HL-60 (cell line): Measurements from ENCODE around the gene NUP62.

Experiments used
- DNase-seq, 2 experiments: peaks; one replicate each; pipeline ENCODE4 v3.0.0-alpha.2; 2010 to 2020; ENCODE audit warnings: low read depth in 1 of 2, low spot score in 1 of 2
- H3K27ac ChIP-seq: fragments of 250-450 bp; sonication (Bioruptor Pico); replicated peaks from 2 replicates; pipeline ENCODE4 v1.5.1; 2020; ENCODE audit warnings: mild to moderate bottlenecking, moderate library complexity
- H3K27me3 ChIP-seq: fragments of 250-450 bp; sonication (Bioruptor Pico); 2 replicates; pipeline ENCODE4 v1.5.1; 2021; ENCODE audit warnings: mild to moderate bottlenecking, moderate library complexity; ENCODE audit not compliant: insufficient read depth, poor library complexity, severe bottlenecking
- H3K4me3 ChIP-seq: replicated peaks from 2 replicates; pipeline ENCODE4 v1.5.1; 2011; ENCODE audit warnings: mild to moderate bottlenecking, control low read depth, low read length; ENCODE audit not compliant: insufficient read depth
- GABPA ChIP-seq: IDR thresholded peaks from 2 replicates; pipeline ENCODE4 v1.6.1; 2012; ENCODE audit warnings: low read depth
- POLR2AphosphoS5 ChIP-seq: IDR thresholded peaks from 2 replicates; pipeline ENCODE4 v1.6.1; 2012; ENCODE audit warnings: low read depth
- SPI1 ChIP-seq: IDR thresholded peaks from 2 replicates; pipeline ENCODE4 v1.6.1; 2012; ENCODE audit warnings: low read depth, mild to moderate bottlenecking, borderline replicate concordance
- TF ChIP-seq, protein P1 (sequence below): IDR thresholded peaks from 2 replicates; pipeline ENCODE4 v1.6.1; 2012; ENCODE audit warnings: low read depth; ENCODE audit not compliant: insufficient replicate concordance
- TF ChIP-seq, protein P2 (sequence below): IDR thresholded peaks from one replicate; pipeline ENCODE4 v1.5.1; 2011; ENCODE audit warnings: low read length, control low read depth, inconsistent platforms; ENCODE audit not compliant: insufficient read depth

The NUP62 gene

GRCh38 chr19:49913720-49914119 is 15.6 kb downstream of the NUP62 start:
- TF ChIP-seq, protein P1, sequence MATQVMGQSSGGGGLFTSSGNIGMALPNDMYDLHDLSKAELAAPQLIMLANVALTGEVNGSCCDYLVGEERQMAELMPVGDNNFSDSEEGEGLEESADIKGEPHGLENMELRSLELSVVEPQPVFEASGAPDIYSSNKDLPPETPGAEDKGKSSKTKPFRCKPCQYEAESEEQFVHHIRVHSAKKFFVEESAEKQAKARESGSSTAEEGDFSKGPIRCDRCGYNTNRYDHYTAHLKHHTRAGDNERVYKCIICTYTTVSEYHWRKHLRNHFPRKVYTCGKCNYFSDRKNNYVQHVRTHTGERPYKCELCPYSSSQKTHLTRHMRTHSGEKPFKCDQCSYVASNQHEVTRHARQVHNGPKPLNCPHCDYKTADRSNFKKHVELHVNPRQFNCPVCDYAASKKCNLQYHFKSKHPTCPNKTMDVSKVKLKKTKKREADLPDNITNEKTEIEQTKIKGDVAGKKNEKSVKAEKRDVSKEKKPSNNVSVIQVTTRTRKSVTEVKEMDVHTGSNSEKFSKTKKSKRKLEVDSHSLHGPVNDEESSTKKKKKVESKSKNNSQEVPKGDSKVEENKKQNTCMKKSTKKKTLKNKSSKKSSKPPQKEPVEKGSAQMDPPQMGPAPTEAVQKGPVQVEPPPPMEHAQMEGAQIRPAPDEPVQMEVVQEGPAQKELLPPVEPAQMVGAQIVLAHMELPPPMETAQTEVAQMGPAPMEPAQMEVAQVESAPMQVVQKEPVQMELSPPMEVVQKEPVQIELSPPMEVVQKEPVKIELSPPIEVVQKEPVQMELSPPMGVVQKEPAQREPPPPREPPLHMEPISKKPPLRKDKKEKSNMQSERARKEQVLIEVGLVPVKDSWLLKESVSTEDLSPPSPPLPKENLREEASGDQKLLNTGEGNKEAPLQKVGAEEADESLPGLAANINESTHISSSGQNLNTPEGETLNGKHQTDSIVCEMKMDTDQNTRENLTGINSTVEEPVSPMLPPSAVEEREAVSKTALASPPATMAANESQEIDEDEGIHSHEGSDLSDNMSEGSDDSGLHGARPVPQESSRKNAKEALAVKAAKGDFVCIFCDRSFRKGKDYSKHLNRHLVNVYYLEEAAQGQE = no peak
- TF ChIP-seq GABPA = no peak
- no peak for TF ChIP-seq POLR2AphosphoS5
- TF ChIP-seq, protein P2, sequence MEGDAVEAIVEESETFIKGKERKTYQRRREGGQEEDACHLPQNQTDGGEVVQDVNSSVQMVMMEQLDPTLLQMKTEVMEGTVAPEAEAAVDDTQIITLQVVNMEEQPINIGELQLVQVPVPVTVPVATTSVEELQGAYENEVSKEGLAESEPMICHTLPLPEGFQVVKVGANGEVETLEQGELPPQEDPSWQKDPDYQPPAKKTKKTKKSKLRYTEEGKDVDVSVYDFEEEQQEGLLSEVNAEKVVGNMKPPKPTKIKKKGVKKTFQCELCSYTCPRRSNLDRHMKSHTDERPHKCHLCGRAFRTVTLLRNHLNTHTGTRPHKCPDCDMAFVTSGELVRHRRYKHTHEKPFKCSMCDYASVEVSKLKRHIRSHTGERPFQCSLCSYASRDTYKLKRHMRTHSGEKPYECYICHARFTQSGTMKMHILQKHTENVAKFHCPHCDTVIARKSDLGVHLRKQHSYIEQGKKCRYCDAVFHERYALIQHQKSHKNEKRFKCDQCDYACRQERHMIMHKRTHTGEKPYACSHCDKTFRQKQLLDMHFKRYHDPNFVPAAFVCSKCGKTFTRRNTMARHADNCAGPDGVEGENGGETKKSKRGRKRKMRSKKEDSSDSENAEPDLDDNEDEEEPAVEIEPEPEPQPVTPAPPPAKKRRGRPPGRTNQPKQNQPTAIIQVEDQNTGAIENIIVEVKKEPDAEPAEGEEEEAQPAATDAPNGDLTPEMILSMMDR = no peak
- TF ChIP-seq SPI1 = no peak
- DNase-seq = no peak
- H3K27ac ChIP-seq = no peak overlapping the region
- H3K4me3 ChIP-seq = no peak overlapping the region
- H3K27me3 ChIP-seq = no peaks in the 10 kb centered on the region

- H3K27me3 ChIP-seq = no peaks in the 10 kb centered on the region
- TF ChIP-seq, protein P1 = no peak
- TF ChIP-seq GABPA = no peak
- DNase-seq = no peak
- no peak overlapping the region for H3K27ac ChIP-seq
- no peak overlapping the region for H3K4me3 ChIP-seq
Measured at GRCh38 chr19:49912965-49913685, 16.2 kb downstream of the NUP62 start.

DNA sequence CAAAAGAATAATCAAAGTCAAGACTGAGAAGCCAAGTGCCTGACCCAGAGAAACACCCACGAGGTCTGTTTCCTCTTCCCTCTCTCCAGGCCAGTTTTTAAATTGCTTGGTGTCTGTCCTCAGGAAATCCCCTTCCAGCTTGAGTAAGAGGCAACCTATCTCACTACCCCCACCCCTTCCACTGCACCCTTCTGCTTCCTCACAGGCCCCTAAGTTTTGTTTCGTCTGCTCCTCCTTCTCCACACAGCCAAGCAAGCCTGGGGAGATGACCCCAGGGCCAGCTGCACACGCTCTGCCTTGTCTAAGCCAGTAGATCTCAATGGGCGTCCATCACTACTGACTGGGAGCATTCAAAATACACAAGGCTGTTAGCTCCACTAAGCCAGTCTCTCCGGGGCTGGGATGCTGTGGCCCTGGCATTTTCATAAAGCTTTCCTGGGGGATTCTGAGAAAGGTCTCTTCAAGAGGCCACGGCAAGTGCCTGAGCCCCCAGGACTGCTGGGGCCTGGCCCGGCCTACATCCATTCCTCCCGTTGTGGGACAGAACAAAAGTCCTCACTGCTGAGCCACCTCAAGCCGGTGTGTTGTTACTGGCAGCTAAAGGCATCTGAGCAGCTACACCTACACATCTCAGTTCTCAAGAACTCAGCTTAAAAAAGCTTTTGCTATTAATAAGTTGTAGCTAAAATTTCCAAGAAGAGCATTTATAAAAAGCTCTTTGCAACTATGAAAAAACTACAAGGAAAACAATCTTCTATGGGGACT is 17.7 kb downstream of the NUP62 start:
- H3K4me3 ChIP-seq = no peak overlapping the region
- DNase-seq = peak in 1 of 2 experiments; percentile 69
- no peaks in the 10 kb centered on the region for H3K27me3 ChIP-seq
- H3K27ac ChIP-seq = peak overlapping the region; percentile 40
- TF ChIP-seq SPI1 (no peak), POLR2AphosphoS5 (no peak; the same call in 1 of the 2 replicates), GABPA (no peak)
- TF ChIP-seq, protein P2 = no peak
- TF ChIP-seq, protein P1 = no peak
